ENCODE measurements around the gene HBA1.

DNA sequence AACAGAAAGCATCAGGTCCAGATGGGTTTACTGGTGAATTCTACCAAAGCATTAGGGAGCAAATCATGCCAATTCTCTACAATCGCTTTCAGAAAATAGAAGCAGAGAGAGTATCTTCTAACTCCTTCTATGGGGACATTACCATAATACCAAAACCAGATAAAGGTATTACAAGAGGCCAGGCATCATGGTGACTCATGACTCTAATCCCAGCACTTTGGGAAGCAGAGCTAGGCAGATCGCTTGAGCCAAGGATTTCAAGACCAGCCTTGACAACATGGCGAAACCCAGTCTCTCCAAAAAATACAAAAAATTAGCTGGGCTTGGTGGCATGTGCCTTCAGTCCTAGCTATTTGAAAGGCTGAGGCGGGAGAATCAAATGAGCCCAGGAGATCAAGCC is 26.8 kb downstream of the HBA1 start:
- TF ChIP-seq POLR2A (IDR thresholded peaks at IDR 0.05; ENCODE audit: low read depth, low read length) = no peak
- no peak for TF ChIP-seq POLR2AphosphoS5 (IDR thresholded peaks at IDR 0.05; ENCODE audit: low read depth, low read length)

Measured in GM12892 (cell line).